NCI-H2196 (cell line): ENCODE results near the gene SKIC2.
A peak's percentile ranks its signal among the peaks of the same experiment; 100 is the strongest.
"Not testable (repeated sequence)": the region's sequence is repeated elsewhere in the genome, so short reads cannot be mapped to it uniquely, and the experiment has no call there.

Source experiments
- DNase-seq: peaks from one replicate; lab custom pipeline; 2025; ENCODE audit not compliant: unreplicated experiment; lab: John Stamatoyannopoulos, UW

The SKIC2 gene

DNA sequence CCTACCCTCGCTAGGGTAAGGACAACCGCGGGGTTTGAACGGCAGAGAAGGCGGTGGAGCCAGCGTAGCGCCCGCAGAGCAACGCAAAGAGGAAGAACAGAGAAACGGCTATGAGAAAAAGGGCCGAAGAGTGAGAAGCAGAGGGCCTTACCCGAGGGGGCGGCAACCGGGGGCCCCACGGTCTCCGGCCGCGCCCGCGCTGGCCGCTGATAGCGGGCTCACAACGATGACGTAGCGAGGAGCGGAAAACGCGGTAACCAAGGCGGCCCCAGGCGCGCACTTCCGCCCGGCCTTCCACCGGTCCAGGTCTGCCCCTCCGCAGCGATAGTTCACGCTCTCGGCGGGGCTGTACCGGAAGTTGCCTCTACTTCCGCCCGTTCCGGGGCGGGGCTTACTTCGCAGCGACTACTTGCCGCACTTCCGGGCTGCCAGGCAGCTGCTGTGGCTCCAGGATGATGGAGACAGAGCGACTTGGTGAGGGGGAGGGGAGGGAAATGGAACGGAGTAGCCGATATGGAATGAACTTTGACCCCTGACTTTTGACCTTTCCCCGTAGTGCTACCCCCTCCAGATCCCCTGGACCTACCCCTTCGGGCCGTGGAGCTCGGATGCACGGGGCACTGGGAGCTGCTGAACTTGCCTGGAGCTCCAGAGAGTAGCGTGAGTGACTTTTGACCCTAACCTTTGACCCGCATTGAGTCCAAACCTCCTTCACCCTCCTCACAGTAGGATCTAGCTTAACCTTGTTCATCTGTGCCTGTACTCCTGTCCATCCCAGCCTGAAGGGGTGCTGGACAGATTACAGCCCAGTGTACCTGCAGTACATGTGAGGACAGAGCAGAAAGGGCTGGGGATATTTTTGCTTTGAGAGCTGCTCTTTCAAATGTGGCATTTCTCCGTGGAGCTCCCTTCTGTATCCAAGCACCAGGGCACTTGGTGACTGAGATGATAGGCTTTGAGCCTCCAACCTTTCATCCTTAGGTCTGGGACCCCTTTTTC lies at the start of gene SKIC2, which contains the start of gene NELFE:
TSS of gene SKIC2 (plus strand) at position 435 of the 999 bp plus-strand sequence. CDS start at position 453, 18 bp downstream.
TSS of gene NELFE (minus strand) at position 231 of the 999 bp plus-strand sequence. CDS start 525 bp downstream, outside the sequence.
- DNase-seq = peak; percentile 99

DNA sequence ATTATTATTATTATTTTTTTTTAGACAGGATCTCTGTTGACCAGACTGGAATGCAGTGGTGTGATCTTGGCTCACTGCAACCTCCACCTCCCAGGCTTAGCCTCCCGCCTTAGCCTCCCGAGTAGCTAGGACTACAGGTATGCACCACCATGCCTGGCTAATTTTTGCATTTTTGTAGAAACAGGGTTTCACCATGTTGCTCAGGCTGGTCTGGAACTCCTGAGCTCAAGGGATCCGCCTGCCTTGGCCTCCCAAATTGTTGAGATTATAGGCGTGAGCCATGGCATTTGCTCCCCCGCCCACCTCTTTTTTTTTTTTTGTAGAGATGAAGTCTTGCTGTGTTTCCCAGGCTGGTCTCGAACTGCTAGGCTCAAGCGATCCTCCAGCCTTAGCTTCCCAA lies 49.7 kb upstream of the SKIC2 start:
- DNase-seq = not testable (repeated sequence)

DNA sequence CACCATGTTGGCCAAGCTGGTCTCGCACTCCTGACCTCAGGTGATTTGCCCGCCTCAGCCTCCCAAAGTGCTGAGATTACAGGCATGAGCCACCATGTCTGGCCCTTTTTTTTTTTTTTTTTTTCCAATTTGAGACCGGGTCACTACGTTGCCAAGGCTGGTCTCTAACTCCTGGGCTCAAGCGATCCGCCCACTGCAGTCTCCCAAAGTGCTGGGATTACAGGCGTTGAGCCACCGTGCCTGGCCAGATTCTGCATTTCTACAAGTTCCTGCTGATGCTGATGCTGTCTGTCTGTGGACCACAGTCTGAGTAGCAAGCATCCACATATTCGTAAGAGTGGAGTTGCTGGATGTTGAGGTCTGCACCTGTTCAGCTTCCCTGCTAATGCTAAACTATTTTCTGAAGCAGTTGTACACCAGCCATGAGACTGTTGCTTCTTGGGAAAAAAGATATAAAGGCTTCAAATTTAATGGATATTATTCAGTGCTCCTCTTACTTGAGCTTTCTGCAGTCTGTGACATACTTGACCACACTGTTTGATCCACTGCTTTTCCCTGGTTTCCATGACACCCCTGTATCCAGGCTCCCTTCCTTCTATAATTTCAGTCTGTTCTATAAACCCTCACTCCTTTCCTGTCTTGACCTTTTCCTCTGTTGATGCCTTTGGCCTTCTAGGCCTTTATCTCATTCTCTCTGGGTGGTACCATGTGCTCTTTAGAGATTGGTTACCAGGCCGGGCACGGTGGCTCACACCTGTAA lies 47.0 kb upstream of the SKIC2 start:
- DNase-seq = no peak

DNA sequence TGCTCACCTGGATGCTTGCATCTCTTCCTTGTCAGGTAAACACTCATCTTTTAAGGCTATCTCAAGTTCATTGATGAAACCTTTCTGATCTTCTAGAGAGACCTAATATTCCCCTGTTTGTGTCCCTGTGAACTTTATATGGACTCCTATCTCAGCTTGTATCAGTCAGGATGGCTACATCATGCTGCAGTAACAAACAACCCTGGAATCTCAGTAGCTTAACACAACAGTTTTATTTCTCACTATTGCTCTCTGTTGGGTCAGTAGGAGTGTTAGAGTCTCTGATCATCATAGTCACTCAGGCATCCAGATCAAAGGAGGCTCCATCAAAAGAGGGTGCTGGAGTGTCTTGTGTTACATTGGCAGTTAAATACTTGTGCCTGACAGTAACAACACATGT lies 43.6 kb upstream of the SKIC2 start:
- DNase-seq = no peak

DNA sequence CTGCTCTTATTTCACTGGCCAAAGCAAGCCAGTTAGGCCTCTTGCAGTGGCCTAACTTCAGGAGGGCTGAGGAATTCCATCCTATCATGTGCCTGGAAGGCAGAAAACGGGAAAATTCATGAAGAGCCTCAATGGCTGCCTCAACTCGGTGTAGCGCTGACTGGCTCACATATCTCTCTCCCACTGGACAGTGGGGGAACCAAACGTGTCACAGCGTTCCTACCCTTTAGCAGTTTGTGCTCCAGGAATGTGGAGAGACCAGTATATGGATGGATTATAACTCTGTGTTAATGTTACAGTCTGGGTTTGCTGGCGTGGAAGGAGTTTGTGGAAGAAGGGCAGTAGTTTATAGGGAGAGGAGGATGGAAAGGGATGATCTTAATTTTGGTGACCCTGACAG lies 43.2 kb upstream of the SKIC2 start:
- DNase-seq = no peak

DNA sequence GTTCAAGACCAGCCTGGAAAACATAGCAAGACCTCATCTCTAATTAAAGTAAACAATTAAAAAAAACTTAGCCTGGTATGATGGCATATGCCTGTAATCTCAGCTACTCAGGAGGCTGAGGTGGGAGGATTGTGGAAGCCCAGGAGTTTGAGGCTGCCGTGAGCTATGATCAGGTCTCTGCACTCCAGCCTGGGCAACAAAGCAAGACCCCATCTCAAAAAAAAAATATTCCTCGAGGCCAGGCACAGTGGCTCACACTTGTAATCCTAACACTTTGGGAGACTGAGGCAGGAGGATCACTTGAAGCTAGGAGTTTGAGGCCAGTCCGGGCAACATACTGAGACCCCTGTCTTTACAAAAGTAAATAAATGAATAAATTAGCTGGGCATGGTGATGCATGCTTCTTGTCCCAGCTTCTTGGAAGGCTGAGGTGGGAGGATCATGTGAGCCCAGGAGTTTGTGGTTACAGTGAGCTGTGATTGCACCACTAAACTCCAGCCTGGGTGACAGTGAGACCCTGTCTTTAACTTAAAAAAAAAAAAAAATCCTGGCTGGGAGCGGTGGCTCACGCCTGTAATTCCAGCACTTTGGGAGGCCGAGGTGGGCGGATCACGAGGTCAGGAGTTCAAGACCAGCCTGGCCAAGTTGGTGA lies 40.8 kb upstream of the SKIC2 start:
- no peak for DNase-seq

DNA sequence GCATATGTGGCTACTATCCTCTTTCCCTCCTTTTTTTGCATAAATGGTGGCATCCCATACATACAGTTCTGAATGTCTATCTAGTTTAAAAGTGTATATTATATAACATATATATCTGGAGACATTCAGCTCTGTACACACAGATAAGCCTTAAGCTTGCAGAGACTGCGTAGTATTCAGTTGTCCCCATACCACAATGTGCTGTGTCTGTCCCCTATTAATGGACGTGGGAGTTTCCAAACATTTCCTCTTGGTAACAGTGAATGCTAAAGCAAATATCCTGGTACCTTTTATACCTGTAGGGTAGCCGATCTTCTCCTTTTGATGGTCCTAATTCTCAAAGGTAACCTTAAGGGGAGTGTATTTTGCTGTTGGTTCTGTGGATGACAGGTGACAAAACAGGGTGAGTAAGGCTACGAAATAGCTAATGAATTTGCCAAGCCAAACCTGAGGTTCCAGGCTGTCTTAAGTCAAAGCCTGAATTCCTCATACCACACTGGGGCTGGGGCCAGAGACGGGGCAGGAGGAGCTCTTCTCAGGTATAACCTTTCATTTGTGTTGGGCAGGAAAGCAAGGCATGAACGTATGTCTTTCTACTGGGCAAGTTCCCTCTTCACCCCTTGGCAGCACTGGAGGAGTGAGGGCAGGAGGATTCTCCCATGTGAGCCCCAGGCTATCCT lies 39.2 kb upstream of the SKIC2 start:
- DNase-seq = no peak

DNA sequence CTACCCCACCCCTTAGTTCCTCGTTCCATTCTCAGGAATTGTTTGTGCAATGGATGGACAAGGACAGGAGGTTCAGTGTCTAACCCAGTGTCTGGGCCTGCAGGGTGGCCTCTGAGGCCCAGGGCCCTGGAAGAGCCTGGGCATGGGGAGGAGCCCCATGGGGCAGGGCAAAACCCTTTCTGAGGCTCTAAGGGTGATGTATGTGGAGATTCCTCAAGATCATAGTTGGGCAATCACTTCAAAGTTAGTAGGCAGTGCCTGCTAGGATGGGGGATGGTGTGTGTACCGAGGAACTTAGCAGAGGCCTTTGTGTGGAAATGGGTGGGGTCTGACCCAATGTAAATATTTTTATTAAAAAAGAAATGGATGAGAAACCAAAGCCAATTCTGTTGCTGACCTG lies 38.2 kb upstream of the SKIC2 start:
- DNase-seq = no peak

DNA sequence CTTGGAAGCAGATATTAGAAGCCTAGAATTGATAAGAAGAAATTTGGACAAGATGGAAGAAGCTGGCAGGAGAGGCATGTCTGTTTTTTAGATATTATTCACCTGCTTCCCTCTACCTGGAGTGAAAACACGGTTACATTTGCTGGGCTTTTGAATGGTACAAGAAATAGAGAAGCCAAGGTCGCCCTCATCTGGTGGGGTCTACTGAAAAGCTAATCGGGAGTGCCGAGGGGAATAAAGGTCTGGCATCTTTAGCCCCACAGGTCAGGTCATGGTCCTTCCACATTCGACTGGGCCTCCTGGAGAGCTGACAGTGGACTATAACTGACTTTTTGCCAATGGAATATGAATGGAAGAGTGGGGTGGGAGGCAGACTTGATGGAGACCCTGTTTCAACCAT lies 36.0 kb upstream of the SKIC2 start:
- DNase-seq = no peak

DNA sequence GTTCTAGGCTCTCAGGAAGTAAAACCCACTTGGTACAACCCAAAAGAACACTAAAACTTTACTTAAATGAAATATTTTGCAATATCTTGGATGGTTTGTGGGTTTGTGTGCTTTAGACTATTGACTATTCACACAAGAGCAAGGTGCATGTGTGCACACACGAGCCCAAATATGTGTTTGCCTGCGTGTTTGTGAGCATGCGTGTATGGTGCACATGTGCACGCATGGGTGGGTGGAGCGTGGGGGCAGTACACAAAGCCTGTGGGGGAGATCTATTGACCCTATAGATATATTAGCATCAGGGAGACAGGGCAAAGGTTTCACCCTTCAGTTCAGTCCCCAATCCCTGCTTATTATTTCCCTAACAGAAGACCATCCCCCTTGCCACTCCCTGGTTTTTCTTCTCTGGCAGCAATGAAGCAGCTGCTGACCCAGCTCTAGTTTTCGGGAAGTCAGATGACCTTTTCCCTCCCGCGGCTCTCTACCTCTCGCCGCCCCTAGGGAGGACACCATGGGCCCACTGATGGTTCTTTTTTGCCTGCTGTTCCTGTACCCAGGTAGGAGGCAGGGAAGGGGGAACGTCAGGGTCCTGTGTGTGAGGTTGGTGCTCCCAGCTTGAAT lies 31.6 kb upstream of the SKIC2 start, which contains the start of gene C2:
TSS of gene C2 (plus strand) at position 476 of the 621 bp plus-strand sequence. CDS start at position 512, 36 bp downstream.
- no peak for DNase-seq

DNA sequence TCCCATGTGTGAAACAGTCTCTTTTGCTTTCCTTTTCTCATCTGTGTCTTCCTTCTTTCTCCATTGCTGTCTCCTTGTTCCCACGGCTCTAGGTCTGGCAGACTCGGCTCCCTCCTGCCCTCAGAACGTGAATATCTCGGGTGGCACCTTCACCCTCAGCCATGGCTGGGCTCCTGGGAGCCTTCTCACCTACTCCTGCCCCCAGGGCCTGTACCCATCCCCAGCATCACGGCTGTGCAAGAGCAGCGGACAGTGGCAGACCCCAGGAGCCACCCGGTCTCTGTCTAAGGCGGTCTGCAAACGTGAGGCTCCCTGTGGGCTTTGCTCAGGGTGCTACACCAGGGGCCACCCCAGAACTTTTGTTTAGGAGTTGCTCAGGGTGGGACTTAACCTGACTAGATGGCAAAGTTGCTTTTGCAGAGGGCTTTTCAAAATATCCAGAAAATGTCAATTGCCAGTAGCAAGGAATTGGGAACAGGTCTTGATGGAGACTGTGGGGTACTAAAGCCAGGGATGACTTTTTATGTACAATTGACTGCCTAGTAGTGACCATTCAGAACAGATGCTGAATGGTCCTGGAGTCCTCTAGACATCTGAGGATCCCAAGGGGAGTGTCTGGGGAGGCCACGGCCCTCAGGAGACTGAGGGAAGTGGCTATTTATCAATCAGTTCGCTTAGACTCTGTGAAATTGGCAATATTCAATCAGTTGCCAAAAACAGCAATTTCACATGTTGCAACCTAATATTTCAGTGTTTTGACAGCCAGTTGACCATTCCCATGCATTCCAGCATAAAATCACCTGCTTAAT lies 30.9 kb upstream of the SKIC2 start:
- no peak for DNase-seq

DNA sequence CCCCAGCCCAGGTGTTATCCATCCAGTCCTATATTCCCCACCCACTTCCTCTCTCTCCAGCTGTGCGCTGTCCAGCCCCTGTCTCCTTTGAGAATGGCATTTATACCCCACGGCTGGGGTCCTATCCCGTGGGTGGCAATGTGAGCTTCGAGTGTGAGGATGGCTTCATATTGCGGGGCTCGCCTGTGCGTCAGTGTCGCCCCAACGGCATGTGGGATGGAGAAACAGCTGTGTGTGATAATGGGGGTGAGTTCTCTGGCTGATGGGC lies 30.4 kb upstream of the SKIC2 start:
- no peak for DNase-seq

DNA sequence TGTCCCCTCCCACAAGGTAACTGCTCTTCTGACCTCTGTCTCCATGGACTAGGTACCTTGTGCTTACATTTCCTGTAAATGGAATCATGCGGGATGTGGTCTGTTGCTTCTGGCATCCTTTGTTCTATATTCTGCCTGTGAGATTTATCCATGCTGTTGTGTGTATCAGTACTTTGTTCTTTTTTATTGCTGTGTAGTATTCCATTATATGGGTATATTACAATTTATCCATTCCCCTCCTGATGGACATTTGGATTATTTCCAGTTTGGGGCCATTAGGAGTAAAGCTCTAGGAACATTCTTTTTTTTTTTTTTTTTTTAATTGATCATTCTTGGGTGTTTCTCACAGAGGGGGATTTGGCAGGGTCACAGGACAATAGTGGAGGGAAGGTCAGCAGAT lies 28.0 kb upstream of the SKIC2 start:
- DNase-seq = no peak

DNA sequence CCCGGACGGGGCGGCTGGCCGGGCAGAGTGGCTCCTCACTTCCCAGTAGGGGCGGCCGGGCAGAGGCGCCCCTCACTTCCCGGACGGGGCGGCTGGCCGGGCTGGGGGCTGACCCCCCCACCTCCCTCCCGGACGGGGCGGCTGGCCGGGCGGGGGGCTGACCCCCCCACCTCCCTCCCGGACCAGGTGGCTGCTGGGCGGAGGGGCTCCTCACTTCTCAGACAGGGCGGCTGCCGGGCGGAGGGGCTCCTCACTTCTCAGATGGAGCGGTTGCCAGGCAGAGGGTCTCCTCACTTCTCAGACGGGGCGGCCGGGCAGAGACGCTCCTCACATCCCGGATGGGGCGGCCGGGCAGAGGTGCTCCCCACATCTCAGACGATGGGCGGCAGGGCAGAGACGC lies 26.8 kb upstream of the SKIC2 start:
- DNase-seq = not testable (repeated sequence)

DNA sequence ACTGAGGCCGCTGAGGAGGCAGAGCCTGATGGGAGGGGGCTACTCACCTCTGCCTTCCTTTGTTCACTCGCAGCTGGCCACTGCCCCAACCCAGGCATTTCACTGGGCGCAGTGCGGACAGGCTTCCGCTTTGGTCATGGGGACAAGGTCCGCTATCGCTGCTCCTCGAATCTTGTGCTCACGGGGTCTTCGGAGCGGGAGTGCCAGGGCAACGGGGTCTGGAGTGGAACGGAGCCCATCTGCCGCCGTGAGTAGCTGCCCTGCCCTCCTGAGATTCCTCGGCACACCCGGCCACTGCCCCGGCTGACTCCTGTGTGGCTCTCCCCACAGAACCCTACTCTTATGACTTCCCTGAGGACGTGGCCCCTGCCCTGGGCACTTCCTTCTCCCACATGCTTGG lies 25.4 kb upstream of the SKIC2 start:
- no peak for DNase-seq

DNA sequence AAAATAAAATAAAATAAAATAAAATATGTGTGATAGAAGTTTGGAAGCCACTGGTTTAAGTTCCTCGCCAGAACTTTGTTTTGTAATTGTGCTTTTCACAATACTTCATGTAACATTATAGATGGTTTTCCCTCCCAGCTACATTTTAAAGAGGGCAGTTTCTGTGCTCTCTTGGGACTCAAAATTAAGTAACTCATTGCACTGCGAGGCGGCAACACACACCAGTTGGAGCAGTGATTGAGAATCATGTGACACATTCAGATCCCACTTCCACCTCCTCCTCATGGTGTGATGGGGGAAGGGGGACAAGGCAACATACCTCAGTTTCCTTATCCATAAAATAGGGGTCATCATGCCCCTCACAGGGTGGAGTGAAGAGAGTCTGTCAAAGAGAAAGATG lies 24.0 kb upstream of the SKIC2 start:
- no peak for DNase-seq

DNA sequence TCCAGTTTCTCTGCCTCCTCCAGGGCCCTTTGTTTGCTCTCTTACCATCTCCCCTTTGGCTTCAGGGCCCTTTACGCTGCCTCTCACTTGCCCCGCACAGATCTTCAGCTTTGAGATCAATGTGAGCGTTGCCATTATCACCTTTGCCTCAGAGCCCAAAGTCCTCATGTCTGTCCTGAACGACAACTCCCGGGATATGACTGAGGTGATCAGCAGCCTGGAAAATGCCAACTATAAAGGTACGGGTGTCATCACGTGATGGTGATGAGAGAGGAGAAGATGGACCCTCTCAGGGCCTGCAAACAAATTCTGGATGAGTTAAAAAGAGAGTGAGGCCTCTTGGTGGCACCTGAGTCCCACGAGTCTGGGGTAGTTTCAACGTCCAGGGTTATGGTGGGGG lies 23.2 kb upstream of the SKIC2 start:
- DNase-seq = no peak

DNA sequence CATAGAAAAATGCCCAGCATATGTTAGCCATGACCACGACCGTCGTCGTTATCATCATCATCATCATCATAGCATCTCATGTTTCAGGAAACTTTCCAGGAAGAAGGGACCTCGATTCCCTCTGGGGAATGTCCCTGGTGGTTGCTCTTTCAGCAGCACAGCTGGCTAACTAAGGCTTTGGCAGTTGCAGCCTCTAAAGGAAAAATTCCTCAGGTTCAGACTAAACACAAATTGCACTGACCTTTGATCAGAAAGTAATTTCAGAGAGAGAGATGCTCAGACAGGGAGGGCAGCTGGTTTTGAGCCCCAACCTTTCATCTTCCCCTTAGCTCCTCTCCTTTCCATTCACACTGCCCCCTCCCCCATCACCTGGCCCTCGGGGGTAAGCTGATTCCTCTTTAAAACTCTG lies 18.7 kb upstream of the SKIC2 start:
- DNase-seq = no peak

DNA sequence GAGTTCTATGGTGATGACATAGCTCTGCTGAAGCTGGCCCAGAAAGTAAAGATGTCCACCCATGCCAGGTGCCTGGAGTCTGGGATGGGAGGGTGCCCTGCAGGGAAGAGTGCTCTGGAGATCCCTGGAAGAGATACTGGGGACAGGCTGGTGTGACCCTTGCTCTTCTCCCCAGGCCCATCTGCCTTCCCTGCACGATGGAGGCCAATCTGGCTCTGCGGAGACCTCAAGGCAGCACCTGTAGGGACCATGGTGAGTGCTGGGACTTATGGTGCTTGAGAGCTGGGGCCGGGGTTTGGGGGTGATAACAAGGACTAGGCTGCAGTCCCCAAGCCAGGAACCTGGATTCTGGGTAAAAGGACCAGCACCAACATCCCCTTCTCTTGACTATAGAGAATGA lies 15.2 kb upstream of the SKIC2 start:
- no peak for DNase-seq

DNA sequence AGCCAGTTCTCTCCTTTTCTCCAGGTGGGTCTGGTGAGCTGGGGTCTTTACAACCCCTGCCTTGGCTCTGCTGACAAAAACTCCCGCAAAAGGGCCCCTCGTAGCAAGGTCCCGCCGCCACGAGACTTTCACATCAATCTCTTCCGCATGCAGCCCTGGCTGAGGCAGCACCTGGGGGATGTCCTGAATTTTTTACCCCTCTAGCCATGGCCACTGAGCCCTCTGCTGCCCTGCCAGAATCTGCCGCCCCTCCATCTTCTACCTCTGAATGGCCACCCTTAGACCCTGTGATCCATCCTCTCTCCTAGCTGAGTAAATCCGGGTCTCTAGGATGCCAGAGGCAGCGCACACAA lies 13.8 kb upstream of the SKIC2 start:
- no peak for DNase-seq
